PFSK-1 (cell line): ENCODE results near the gene FAM114A2.

Experiments
- FOXP2 ChIP-seq: optimal IDR thresholded peaks from 2 replicates; pipeline ENCODE3; 2011; ENCODE audit warnings: borderline replicate concordance, control low read depth, inconsistent platforms; ENCODE audit not compliant: insufficient read depth; ENCODE audit errors: extremely low read length, extremely low read depth
- POLR2AphosphoS5 ChIP-seq: IDR thresholded peaks from 2 replicates; pipeline ENCODE4 v1.6.1; 2012; ENCODE audit warnings: low read depth, mild to moderate bottlenecking, control low read depth, low read length, moderate library complexity
- SIN3A ChIP-seq: IDR thresholded peaks from 2 replicates; pipeline ENCODE4 v1.6.1; 2012; ENCODE audit warnings: mild to moderate bottlenecking, low read length, moderate library complexity, borderline replicate concordance; ENCODE audit not compliant: insufficient read depth
- TAF1 ChIP-seq: IDR thresholded peaks from 2 replicates; pipeline ENCODE4 v1.6.1; 2012; ENCODE audit warnings: low read length, control low read depth, borderline replicate concordance; ENCODE audit not compliant: insufficient read depth
- TF ChIP-seq, protein P1 (sequence below), 2 experiments: IDR thresholded peaks; 2 replicates each; pipeline versions ENCODE4 v1.6.1 to v1.8.0; 2011 to 2012; ENCODE audit warnings: low read depth in 2 of 2, low read length in 2 of 2, control low read depth in 1 of 2, inconsistent platforms in 1 of 2, mild to moderate bottlenecking in 1 of 2, moderate library complexity in 1 of 2; ENCODE audit not compliant: insufficient read depth in 1 of 2

The FAM114A2 gene

DNA sequence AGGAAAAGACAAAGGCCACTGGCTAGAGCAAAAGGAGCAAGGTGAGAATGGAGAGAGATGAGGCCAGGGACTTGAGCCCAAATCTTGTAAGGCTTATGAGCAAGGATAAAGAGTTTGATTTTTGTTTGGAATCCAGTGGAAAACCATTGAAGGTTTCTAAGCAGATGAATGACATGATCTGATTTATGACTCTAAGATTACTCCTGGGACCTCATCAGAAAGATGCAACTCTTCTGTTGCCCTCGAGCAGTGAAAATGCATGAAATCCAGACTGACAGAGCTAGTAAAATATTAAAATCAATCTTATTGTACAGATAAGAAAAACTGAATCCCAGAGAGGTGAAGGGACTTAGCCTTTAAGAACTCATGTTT lies 734 bp upstream of the FAM114A2 start:
- TF ChIP-seq, protein P1, sequence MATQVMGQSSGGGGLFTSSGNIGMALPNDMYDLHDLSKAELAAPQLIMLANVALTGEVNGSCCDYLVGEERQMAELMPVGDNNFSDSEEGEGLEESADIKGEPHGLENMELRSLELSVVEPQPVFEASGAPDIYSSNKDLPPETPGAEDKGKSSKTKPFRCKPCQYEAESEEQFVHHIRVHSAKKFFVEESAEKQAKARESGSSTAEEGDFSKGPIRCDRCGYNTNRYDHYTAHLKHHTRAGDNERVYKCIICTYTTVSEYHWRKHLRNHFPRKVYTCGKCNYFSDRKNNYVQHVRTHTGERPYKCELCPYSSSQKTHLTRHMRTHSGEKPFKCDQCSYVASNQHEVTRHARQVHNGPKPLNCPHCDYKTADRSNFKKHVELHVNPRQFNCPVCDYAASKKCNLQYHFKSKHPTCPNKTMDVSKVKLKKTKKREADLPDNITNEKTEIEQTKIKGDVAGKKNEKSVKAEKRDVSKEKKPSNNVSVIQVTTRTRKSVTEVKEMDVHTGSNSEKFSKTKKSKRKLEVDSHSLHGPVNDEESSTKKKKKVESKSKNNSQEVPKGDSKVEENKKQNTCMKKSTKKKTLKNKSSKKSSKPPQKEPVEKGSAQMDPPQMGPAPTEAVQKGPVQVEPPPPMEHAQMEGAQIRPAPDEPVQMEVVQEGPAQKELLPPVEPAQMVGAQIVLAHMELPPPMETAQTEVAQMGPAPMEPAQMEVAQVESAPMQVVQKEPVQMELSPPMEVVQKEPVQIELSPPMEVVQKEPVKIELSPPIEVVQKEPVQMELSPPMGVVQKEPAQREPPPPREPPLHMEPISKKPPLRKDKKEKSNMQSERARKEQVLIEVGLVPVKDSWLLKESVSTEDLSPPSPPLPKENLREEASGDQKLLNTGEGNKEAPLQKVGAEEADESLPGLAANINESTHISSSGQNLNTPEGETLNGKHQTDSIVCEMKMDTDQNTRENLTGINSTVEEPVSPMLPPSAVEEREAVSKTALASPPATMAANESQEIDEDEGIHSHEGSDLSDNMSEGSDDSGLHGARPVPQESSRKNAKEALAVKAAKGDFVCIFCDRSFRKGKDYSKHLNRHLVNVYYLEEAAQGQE (IDR thresholded peaks at IDR 0.05; ENCODE audit: insufficient read depth in 1 of 2, low read depth in 2 of 2, low read length in 2 of 2): no peak
- no peak for TF ChIP-seq POLR2AphosphoS5

DNA sequence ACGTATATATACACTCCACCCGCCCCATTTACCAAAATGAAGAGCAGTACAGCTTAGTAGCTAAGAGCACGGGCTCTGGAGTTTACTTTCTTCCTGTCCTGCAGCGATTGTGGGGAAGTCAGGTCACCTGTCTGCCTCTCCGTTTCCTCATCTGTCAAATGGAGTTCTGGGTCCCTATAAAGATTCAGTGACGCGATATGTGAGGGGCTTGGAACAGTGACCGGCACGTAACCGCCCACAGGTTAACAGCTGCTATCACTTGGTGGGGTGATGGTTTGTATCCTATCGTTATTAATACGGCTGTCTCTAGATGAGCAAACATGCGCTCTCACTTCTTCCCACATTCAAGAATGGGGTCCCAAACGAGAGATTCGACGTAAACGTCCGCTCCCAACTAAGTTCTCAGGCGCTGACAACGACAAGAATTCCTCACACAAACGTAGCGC lies 426 bp downstream of the FAM114A2 start:
- TF ChIP-seq SIN3A: no peak
- no peak for TF ChIP-seq FOXP2
- no peak for TF ChIP-seq POLR2AphosphoS5
- TF ChIP-seq, protein P1 (IDR thresholded peaks at IDR 0.05; ENCODE audit: insufficient read depth in 1 of 2, low read depth in 2 of 2, low read length in 2 of 2): no peak
- TF ChIP-seq TAF1: no peak

DNA sequence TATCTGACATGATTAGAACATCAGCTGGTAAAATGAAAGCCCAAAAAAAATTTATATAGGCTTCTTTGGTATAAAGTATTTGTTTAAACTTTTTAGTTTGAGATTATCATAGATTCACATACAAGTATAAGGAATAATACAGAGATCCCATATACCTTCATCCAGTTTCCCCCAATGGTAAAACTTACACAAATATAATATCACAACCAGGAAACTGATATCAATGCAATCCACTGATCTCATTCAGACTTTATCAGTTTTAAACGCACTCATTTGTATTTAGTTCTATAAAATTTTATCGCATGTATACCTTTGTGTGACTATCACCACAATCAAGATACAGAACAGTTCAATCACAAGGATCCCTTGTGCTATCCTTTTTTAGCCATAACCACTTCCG lies 3.8 kb downstream of the FAM114A2 start:
- TF ChIP-seq SIN3A: no peak
- TF ChIP-seq TAF1: no peak
- TF ChIP-seq FOXP2: no peak
- no peak for TF ChIP-seq POLR2AphosphoS5
- TF ChIP-seq, protein P1 (IDR thresholded peaks at IDR 0.05; ENCODE audit: insufficient read depth in 1 of 2, low read depth in 2 of 2, low read length in 2 of 2): no peak

DNA sequence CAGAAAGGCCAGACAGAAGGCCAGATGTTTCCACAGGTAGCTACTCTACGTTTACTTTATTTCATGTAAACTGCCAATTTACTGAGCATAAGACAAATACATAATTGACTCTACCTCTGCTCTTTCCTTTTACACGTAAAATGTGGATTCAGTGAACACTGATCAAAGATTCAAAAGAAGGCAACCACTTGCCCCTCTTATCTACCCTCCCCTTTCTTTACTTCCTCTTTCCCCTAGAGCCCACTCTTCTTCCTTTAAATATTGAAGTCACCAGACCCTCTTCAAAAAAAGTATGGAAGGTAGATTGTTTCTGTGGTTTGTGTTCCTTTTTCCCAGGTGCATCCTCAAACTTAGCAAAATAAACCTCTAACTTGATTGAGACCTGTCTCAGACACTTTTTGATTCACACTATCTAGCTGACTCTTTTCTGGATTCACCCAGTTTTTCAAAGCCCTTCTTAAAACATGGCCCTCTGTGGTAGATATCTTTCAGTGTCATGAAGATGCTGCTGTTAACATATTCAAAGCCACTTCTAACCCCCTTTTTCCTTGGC lies 6.7 kb downstream of the FAM114A2 start:
- TF ChIP-seq, protein P1 (IDR thresholded peaks at IDR 0.05; ENCODE audit: insufficient read depth in 1 of 2, low read depth in 2 of 2, low read length in 2 of 2): no peak
- TF ChIP-seq TAF1: no peak
- TF ChIP-seq SIN3A: no peak
- no peak for TF ChIP-seq POLR2AphosphoS5
- TF ChIP-seq FOXP2: no peak

DNA sequence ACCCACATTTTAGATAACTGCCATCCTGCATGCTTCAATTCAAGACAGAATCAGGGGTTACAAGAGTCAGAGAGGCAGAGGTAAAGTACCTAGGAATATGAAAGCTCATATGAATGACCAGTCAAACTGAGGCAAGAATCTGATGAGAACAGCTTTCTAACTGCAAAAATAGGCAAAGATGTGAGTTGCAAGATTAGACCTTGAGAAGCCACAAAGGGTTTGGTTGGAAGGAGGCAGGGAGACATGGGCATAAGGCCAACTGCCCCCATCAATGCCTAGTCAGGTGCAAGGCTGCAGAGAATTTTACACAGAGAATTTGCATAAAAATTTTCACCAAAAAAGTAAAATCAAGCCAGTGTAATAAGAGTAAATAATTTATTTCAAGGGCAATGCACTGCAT lies 12.8 kb downstream of the FAM114A2 start:
- TF ChIP-seq SIN3A: no peak
- TF ChIP-seq, protein P1 (IDR thresholded peaks at IDR 0.05; ENCODE audit: insufficient read depth in 1 of 2, low read depth in 2 of 2, low read length in 2 of 2): no peak
- TF ChIP-seq POLR2AphosphoS5: no peak
- no peak for TF ChIP-seq FOXP2
- TF ChIP-seq TAF1: no peak
